H1 (cell line): ENCODE measurements around the gene USP10. TPM values are rescaled to one million over a fixed set of nuclear protein-coding genes. Genes with fewer than 3 reads are reported as not detected.

Source experiments
- CTCF ChIA-PET: fragments of 300-600 bp; sonication (Branson Sonifier 250); formaldehyde crosslinking; loops from one replicate; lab custom pipeline; 2021; ENCODE audit not compliant: partially characterized antibody; lab: Charles Lee
- POLR2A ChIA-PET: fragments of 300-600 bp; sonication (Branson Sonifier 250); formaldehyde crosslinking; loops from one replicate; lab custom pipeline; 2021; ENCODE audit warnings: inconsistent platforms; ENCODE audit not compliant: partially characterized antibody; lab: Charles Lee
- DNase-seq, 2 experiments: peaks; one replicate each; pipeline versions ENCODE4 v3.0.0 to v3.0.0-alpha.2; 2010 to 2022; ENCODE audit warnings: low spot score in 2 of 2, low read depth in 1 of 2, mixed read lengths in 1 of 2
- FAIRE-seq: peaks from 2 replicates; lab custom pipeline; 2011; peaks lifted over from hg19 to GRCh38; lab: Jason Lieb, UNC
- H2AFZ ChIP-seq: 2 replicates; pipeline ENCODE4 v1.8.1; 2012; ENCODE audit warnings: low read length, inconsistent platforms
- H2AK5ac ChIP-seq: 2 replicates; pipeline ENCODE4 v1.6.1; 2013; ENCODE audit warnings: low read depth, low read length
- H2BK120ac ChIP-seq: replicated peaks from 2 replicates; pipeline ENCODE3; 2013; ENCODE audit warnings: low read depth, low read length, inconsistent platforms
- H2BK12ac ChIP-seq: 2 replicates; pipeline ENCODE4 v1.6.1; 2013; ENCODE audit warnings: low read depth, low read length
- H2BK15ac ChIP-seq: 2 replicates; pipeline ENCODE4 v1.6.1; 2013; ENCODE audit warnings: low read length
- H2BK20ac ChIP-seq: 2 replicates; pipeline ENCODE4 v1.6.1; 2013; ENCODE audit warnings: low read length
- H2BK5ac ChIP-seq: 2 replicates; pipeline ENCODE4 v1.6.1; 2013; ENCODE audit warnings: low read depth, low read length
- H3K14ac ChIP-seq: 2 replicates; pipeline ENCODE4 v1.6.1; 2013; ENCODE audit warnings: inconsistent platforms; ENCODE audit not compliant: insufficient read length
- H3K18ac ChIP-seq: 2 replicates; pipeline ENCODE4 v1.6.1; 2013; ENCODE audit warnings: low read length; ENCODE audit errors: extremely low read depth
- H3K23ac ChIP-seq: 2 replicates; pipeline ENCODE4 v1.6.1; 2013; ENCODE audit warnings: inconsistent platforms; ENCODE audit not compliant: insufficient read length
- H3K23me2 ChIP-seq: 2 replicates; pipeline ENCODE4 v1.6.1; 2013; ENCODE audit warnings: low read depth, low read length
- H3K27ac ChIP-seq: 2 replicates; pipeline ENCODE4 v1.6.1; 2011; ENCODE audit warnings: low read depth, low read length, inconsistent platforms
- H3K27me3 ChIP-seq, 4 experiments: replicated peaks in 1 of 4; 1 replicate in 1 of 4; 2 replicates in 3 of 4; pipeline versions ENCODE4 v1.6.1 to v1.8.1; 2011 to 2013; ENCODE audit warnings: low read length in 3 of 4, mild to moderate bottlenecking in 3 of 4, inconsistent platforms in 2 of 4, mixed read lengths in 2 of 4, moderate library complexity in 1 of 4; ENCODE audit not compliant: control insufficient read depth in 3 of 4, insufficient read depth in 3 of 4; ENCODE audit errors: extremely low read depth in 1 of 4
- H3K36me3 ChIP-seq, 4 experiments: 2 replicates each; pipeline versions ENCODE4 v1.6.1 to v1.8.1; 2011 to 2013; ENCODE audit warnings: mild to moderate bottlenecking in 4 of 4, low read length in 3 of 4, moderate library complexity in 2 of 4, control low read depth in 1 of 4, inconsistent platforms in 1 of 4; ENCODE audit not compliant: insufficient read depth in 4 of 4, control insufficient read depth in 2 of 4
- H3K4ac ChIP-seq: replicated peaks from 2 replicates; pipeline ENCODE3; 2013; ENCODE audit warnings: low read length, low read depth, mixed read lengths, inconsistent platforms; ENCODE audit not compliant: insufficient read length
- H3K4me1 ChIP-seq, 4 experiments: replicated peaks in 1 of 4; 1 replicate in 1 of 4; 2 replicates in 3 of 4; pipeline versions ENCODE4 v1.6.1 to v1.8.1; 2011 to 2013; ENCODE audit warnings: low read length in 3 of 4, inconsistent platforms in 2 of 4, mixed read lengths in 1 of 4; ENCODE audit not compliant: insufficient read depth in 4 of 4, control insufficient read depth in 3 of 4
- H3K4me2 ChIP-seq, 2 experiments: 2 replicates each; pipeline versions ENCODE4 v1.6.1 to v1.8.1; 2011 to 2013; ENCODE audit warnings: low read depth in 2 of 2, low read length in 2 of 2, control low read depth in 1 of 2, inconsistent platforms in 1 of 2, mild to moderate bottlenecking in 1 of 2; ENCODE audit not compliant: insufficient read depth in 1 of 2
- H3K4me3 ChIP-seq, 4 experiments: fragments of 200-600, 300-600 bp in 1 of 4; sonication (generic), shearing (Covaris generic), sonication (Bioruptor Twin) in 1 of 4; 2 replicates each; pipeline versions ENCODE4 v1.5.1 to v1.8.1; 2011 to 2016; ENCODE audit warnings: low read length in 4 of 4, low read depth in 3 of 4, control low read depth in 2 of 4, inconsistent platforms in 2 of 4, mild to moderate bottlenecking in 2 of 4, mixed read lengths in 1 of 4, moderate library complexity in 1 of 4; ENCODE audit not compliant: insufficient read depth in 2 of 4; ENCODE audit errors: extremely low read depth in 1 of 4
- H3K56ac ChIP-seq: replicated peaks from 2 replicates; pipeline ENCODE3; 2013; ENCODE audit warnings: low read depth, mild to moderate bottlenecking, mixed read lengths, low read length, inconsistent platforms; ENCODE audit not compliant: insufficient read length
- H3K79me1 ChIP-seq: 2 replicates; pipeline ENCODE4 v1.6.1; 2013; ENCODE audit warnings: low read depth, low read length, control low read depth
- H3K79me2 ChIP-seq, 2 experiments: 2 replicates each; pipeline versions ENCODE4 v1.6.1 to v1.8.1; 2012 to 2013; ENCODE audit warnings: low read length in 2 of 2, mild to moderate bottlenecking in 2 of 2, inconsistent platforms in 1 of 2; ENCODE audit not compliant: insufficient read depth in 2 of 2, control insufficient read depth in 1 of 2
- H3K9ac ChIP-seq, 4 experiments: replicated peaks in 1 of 4; 1 replicate in 1 of 4; 2 replicates in 3 of 4; pipeline versions ENCODE4 v1.6.1 to v1.8.1; 2011 to 2013; ENCODE audit warnings: low read depth in 3 of 4, low read length in 3 of 4, control low read depth in 2 of 4, mild to moderate bottlenecking in 2 of 4, moderate library complexity in 2 of 4, inconsistent platforms in 1 of 4; ENCODE audit errors: extremely low read depth in 1 of 4
- H3K9me3 ChIP-seq, 2 experiments: 2 replicates each; pipeline versions ENCODE4 v1.6.1 to v1.8.1; 2012 to 2013; ENCODE audit warnings: mild to moderate bottlenecking in 2 of 2, moderate library complexity in 2 of 2, control low read depth in 1 of 2, inconsistent platforms in 1 of 2, low read depth in 1 of 2, low read length in 1 of 2, mixed read lengths in 1 of 2; ENCODE audit not compliant: insufficient read depth in 2 of 2
- H4K20me1 ChIP-seq, 2 experiments: replicated peaks in 1 of 2; 2 replicates each; pipeline versions ENCODE3 to v1.8.1; 2011 to 2013; ENCODE audit warnings: inconsistent platforms in 2 of 2, low read length in 2 of 2, mild to moderate bottlenecking in 1 of 2; ENCODE audit not compliant: insufficient read depth in 2 of 2, control insufficient read depth in 1 of 2
- H4K5ac ChIP-seq: 2 replicates; pipeline ENCODE4 v1.6.1; 2013; ENCODE audit warnings: low read length, low read depth, mixed read lengths, inconsistent platforms; ENCODE audit not compliant: insufficient read length
- H4K8ac ChIP-seq: 2 replicates; pipeline ENCODE4 v1.8.0; 2013; ENCODE audit warnings: mild to moderate bottlenecking, moderate library complexity, low read length, inconsistent platforms; ENCODE audit not compliant: insufficient read depth; ENCODE audit errors: extremely low read depth
- H4K91ac ChIP-seq: replicated peaks from 2 replicates; pipeline ENCODE3; 2013; ENCODE audit warnings: low read length, mixed read lengths, inconsistent platforms; ENCODE audit not compliant: insufficient read length
- CEBPB ChIP-seq: IDR thresholded peaks from 2 replicates; pipeline ENCODE4 v1.6.1; 2012; ENCODE audit warnings: low read depth, low read length
- RBBP5 ChIP-seq: IDR thresholded peaks from 2 replicates; pipeline ENCODE4 v1.7.1; 2012; ENCODE audit warnings: low read depth, mild to moderate bottlenecking, inconsistent platforms, low read length, moderate library complexity, borderline replicate concordance
- WGBS, 2 experiments: shearing (Covaris generic) in 1 of 2; methylation state at CpG; one replicate each; pipeline versions ENCODE4 v1.1.6 to v1.1.7; 2013 to 2015; ENCODE audit warnings: low lambda C conversion rate in 2 of 2, mixed read lengths in 2 of 2, inconsistent platforms in 1 of 2, low coverage in 1 of 2, missing lambda C conversion rate in 1 of 2; ENCODE audit not compliant: insufficient replicate concordance in 2 of 2, insufficient coverage in 1 of 2, insufficient read length in 1 of 2; ENCODE audit errors: extremely low coverage in 1 of 2, missing lambda C conversion rate in 1 of 2; 5-methylcytosine and 5-hydroxymethylcytosine counted together
- polyA plus RNA-seq, 7 experiments: library from polyadenylated mRNA; depleted of rRNA in 3 of 7; stranded (reverse) in 5 of 7; unstranded in 2 of 7; fragments of >200 nt in 5 of 7; fragments of 200-250 nt in 2 of 7; gene quantifications; 1 replicate in 5 of 7; 2 replicates in 1 of 7; 4 replicates in 1 of 7; pipeline versions ENCODE4 v1.2.1 to v1.2.3, GENCODE V29; 2011 to 2013; ENCODE audit warnings: missing spikeins in 2 of 7, mixed read lengths in 2 of 7
- total RNA-seq: library from RNA; stranded (reverse); fragmentation: NEBNext Ultra II Directional; extraction: Animal tissue kit (Norgen Biotek cat#: 25700); gene quantifications from 2 replicates; pipeline ENCODE4 v1.2.1, GENCODE V29; 2021

The USP10 gene
- total and polyA plus RNA-seq, 2 of the 8 experiments (the other 6 are each of a cell fraction or from before 2014, with no cell fraction given) = 171 to 195 TPM

- H4K20me1 ChIP-seq = peaks cover 37 to 48% of the 10 kb centered on the region in 2 experiments
- TF ChIP-seq CEBPB = peak; percentile 41; the same call in 1 of the 2 replicates
- TF ChIP-seq RBBP5 = no peak
- TF ChIP-seq, all 59 proteins: peak for 1
- ChIA-PET CTCF (interaction anchor here (0.7 to 8.7 kb wide), 6 partner anchors 9 to 94 kb away, joined by 4 to 71 read pairs (median 6); no protein-coding TSS in a partner anchor), POLR2A (interaction anchor here (1.5 to 3.0 kb wide), 3 partner anchors 9 to 28 kb away, joined by 3 to 13 read pairs (median 5); no protein-coding TSS in a partner anchor)
- Histone ChIP-seq H3K18ac (no peak overlapping the region), H2AK5ac (no peak overlapping the region), H2AFZ (no peak overlapping the region), H2BK15ac (no peak overlapping the region), H3K36me3 (peaks cover 0 to 5% (median 0%) of the 10 kb centered on the region in 4 experiments; a peak in 2 of 8 replicates), H3K4ac (no peak overlapping the region), H4K8ac (no peak overlapping the region; the same call in 1 of the 2 replicates), H3K27me3 (no peaks in the 10 kb centered on the region), H2BK120ac (no peak overlapping the region), H3K9me3 (no peaks in the 10 kb centered on the region), H3K79me1 (peaks cover 20% of the 10 kb centered on the region), H3K79me2 (peaks cover 63 to 100% of the 10 kb centered on the region in 2 experiments), H3K27ac (peak overlapping the region; percentile 33; the same call in 1 of the 2 replicates), H3K23ac (no peak overlapping the region), H3K9ac (no peak overlapping the region), H2BK5ac (no peak overlapping the region), H4K91ac (no peak overlapping the region), H2BK12ac (no peak overlapping the region), H3K14ac (no peak overlapping the region), H3K4me2 (no peak overlapping the region), H3K56ac (no peak overlapping the region), H4K5ac (no peak overlapping the region), H3K23me2 (no peaks in the 10 kb centered on the region), H2BK20ac (no peak overlapping the region), H3K4me1 (peaks cover 2 to 21% (median 12%) of the 10 kb centered on the region in 4 experiments; a peak in 6 of 7 replicates), H3K4me3 (no peak overlapping the region)
- peak in 1 of 2 experiments; percentile 17 for DNase-seq
- WGBS, 2 experiments = 84% methylated on average over 7 of the region's 7 CpGs; no CpG with 5 or more reads in 1 of the 2 experiments
- no peak for FAIRE-seq
These were observed 16.9 kb downstream of the USP10 start for GRCh38 chr16:84716740-84717139.
